GM12874 (cell line): Measurements from ENCODE around the gene MACROH2A2.

Experiments
- CTCF ChIP-seq: IDR thresholded peaks from 2 replicates; pipeline ENCODE4 v1.5.1; 2011; ENCODE audit warnings: low read depth, mild to moderate bottlenecking, control low read depth, low read length, moderate library complexity; ENCODE audit not compliant: insufficient read depth

Gene MACROH2A2

DNA sequence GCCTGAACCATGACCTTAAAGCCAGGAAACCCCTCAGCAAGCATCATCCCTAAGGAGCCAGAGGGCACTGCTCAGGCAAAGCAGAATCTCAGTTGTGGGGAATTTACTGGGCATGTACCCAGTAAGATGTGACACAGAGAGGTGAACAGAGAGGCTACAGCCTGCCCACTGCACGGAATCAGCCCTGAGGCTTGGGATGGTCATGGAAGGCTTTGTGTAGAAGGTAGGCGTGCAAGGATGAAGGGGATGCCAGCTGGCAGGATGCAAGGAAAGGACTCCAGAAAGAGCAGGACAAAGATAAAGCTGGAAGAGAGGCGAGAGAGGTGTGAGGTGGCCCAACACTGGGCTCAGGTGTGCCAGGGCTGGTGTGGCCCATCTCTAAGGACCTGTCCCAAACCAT lies 82.4 kb downstream of the MACROH2A2 start:
- TF ChIP-seq CTCF: no peak

- TF ChIP-seq CTCF: no peak
Measured at GRCh38 chr10:70135684-70136083, 83.0 kb downstream of the MACROH2A2 start.

DNA sequence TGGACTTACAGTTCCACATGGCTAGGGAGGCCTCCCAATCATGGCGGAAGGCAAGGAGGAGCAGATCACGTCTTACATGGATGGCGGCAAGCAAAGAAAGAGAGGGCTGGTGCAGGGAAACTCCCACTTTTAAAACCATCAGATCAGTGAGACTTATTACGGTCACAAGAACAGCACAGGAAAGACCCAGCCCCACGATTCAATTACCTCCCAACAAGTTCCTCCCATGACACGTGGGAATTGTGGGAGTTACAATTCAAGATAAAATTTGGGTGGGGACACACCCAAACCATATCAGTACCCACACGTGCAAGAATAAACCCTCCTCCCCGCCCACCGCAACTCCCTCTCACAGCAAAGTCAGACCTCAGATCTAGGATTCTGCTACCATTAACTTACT lies 84.5 kb downstream of the MACROH2A2 start:
- TF ChIP-seq CTCF: no peak

- TF ChIP-seq CTCF: no peak
Measured at GRCh38 chr10:70137927-70138883, 85.6 kb downstream of the MACROH2A2 start.

DNA sequence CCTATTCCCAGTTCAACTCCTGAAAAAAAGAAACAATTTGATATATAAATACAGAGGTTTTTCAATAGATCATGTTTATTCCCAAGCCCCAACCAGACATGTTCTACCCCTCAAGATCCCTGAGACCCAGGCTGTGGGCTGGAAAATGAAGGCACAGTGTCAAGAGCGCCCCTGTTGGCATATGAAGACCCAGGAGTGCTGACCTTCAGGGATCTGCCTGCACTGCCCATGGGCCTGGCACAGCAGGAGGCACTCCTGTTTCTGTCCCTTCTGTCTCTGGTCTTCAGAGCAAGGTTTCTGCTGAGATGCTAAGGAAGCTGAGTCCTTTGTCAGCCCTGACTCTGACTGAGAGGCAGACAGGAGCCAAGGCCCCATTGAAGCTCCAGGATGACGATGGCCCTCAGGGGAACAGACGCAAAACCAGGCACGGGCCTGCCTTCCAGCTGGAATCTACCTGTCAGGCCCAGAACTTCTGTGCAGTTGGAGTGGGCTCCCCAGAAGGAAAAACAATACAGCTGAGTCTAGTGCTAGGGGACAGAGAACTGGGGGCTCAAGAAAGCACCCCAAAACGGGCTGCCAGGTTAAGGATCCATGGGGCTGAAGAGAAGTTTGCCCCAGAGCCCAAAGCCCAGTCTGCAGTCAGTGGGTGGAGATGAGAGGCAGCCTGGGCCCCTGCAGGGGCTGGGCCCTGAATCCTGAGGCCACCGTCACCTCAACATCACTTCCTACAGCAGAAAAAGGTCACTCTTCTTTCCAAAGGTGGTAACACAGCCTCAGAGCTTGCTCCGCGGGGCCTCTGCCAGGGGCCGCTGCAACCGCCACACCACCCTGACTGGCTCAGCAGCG lies 86.7 kb downstream of the MACROH2A2 start:
- no peak for TF ChIP-seq CTCF

DNA sequence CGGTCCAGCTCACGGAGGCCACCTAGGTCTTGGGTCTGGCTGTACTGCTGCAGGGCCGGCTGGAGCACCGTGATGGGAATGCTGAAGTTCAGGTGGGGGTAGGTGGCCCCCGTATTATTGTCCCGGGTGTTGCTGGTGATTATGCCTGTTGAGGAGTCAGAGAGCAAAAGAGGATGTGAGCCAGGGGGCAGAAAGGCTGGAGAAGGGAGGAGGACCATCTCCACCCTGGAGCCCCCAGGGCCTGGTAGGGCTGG lies 87.3 kb downstream of the MACROH2A2 start:
- TF ChIP-seq CTCF: no peak

DNA sequence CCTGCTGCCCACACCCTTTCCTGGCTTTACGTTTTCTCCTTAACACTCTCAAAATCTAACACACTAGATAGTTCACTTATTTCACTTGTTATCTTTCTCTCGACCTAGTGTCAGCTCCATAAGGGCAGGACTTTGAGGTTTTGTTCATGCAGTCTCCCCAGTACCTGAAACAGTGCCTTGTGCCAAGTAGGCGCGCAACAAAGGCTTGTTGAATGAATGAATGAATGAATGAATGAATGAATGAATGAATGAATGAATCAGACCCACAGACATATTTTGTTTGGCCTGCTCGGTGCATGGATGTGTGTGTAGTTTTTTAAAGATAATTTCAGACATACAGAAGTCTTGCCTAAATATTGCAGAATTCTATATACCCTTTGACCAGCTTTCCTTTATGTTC lies 87.7 kb downstream of the MACROH2A2 start:
- no peak for TF ChIP-seq CTCF
